ENCODE results near the gene DNASE1L3. TPM values are rescaled to one million over a fixed set of nuclear protein-coding genes. Genes with fewer than 3 reads are reported as not detected.

The DNASE1L3 gene
- total and polyA plus RNA-seq, 11 donors: 0.44 to 4.1 (median 1.2) TPM

- peak in 1 of 4 donors; percentile 10 for ATAC-seq
- peaks cover 3 to 99% (median 81%) of the 10 kb centered on the region in 9 donors for H3K36me3 ChIP-seq
- intact Hi-C loops (cut with DNase I): no loop called here
Measured at GRCh38 chr3:58143417-58144055, 67.2 kb downstream of the DNASE1L3 start.

More at GRCh38 chr3:58143417-58144055, 67.2 kb downstream of the DNASE1L3 start:
- Histone ChIP-seq H3K27ac (no peak overlapping the region), H3K9me3 (no peaks in the 10 kb centered on the region), H3K27me3 (no peaks in the 10 kb centered on the region), H3K4me1 (no peaks in the 10 kb centered on the region), H3K4me3 (no peak overlapping the region)
- DNase-seq: no peak
- WGBS, 4 donors: 86 to 91% (median 88%) methylated on average over 9 of the region's 9 CpGs
- no peak for TF ChIP-seq POLR2A (IDR thresholded peaks at IDR 0.05)
- no peak for TF ChIP-seq CTCF (IDR thresholded peaks at IDR 0.05)

Other genes with a start within 250 kb of the DNASE1L3 start
- gene FLNB, start 202.6 kb downstream of the DNASE1L3 start, total RNA-seq: 10 to 100 TPM; 30.5 to 75.6 (median 40.6) TPM
- gene FLNB, start 202.6 kb downstream of the DNASE1L3 start, polyA plus RNA-seq: 10 to 100 TPM; 31.9 to 38.7 TPM
- gene ABHD6, start 26.8 kb upstream of the DNASE1L3 start, total RNA-seq: 10 to 100 TPM in 3 of 9 donors, 1 to 10 TPM in 6; 6.0 to 14.6 (median 6.9) TPM
- gene ABHD6, start 26.8 kb upstream of the DNASE1L3 start, polyA plus RNA-seq: 1 to 10 TPM; 2.9 to 8.0 TPM
- gene RPP14, start 95.3 kb upstream of the DNASE1L3 start, total RNA-seq: 10 to 100 TPM in 8 of 9 donors, 1 to 10 TPM in 1; 9.6 to 32.4 (median 24.0) TPM
- gene RPP14, start 95.3 kb upstream of the DNASE1L3 start, polyA plus RNA-seq: 10 to 100 TPM; 18.6 to 27.9 TPM
- gene HTD2, start 95.5 kb upstream of the DNASE1L3 start, total RNA-seq: 10 to 100 TPM in 6 of 9 donors, 1 to 10 TPM in 3; 5.7 to 21.6 (median 12.4) TPM
- 10 to 100 TPM in 1 of 2 donors, 1 to 10 TPM in 1; 2.7 to 19.0 TPM for gene HTD2, start 95.5 kb upstream of the DNASE1L3 start, polyA plus RNA-seq
- 10 to 100 TPM in 7 of 9 donors, 1 to 10 TPM in 2; 8.2 to 24.3 (median 13.6) TPM for gene PXK, start 121.9 kb upstream of the DNASE1L3 start, total RNA-seq
- gene PXK, start 121.9 kb upstream of the DNASE1L3 start, polyA plus RNA-seq: 10 to 100 TPM in 1 of 2 donors, 1 to 10 TPM in 1; 3.4 to 12.1 TPM
- 100 to 1,000 TPM; 154 to 274 (median 192) TPM for gene PDHB, start 222.9 kb upstream of the DNASE1L3 start, total RNA-seq
- gene PDHB, start 222.9 kb upstream of the DNASE1L3 start, polyA plus RNA-seq: 100 to 1,000 TPM; 133 to 257 TPM

Measured in heart left ventricle (tissue), 16 donors.